ENCODE data around the gene GARIN5A. TPM values are rescaled to one million over a fixed set of nuclear protein-coding genes. Genes with fewer than 3 reads are reported as not detected.
"Not testable (repeated sequence)": the region's sequence is repeated elsewhere in the genome, so short reads cannot be mapped to it uniquely, and the experiment has no call there.

The GARIN5A gene
- total RNA-seq, 1 donor from 2014 or later, result 3.8 TPM

- Histone ChIP-seq H3K4me3 (peak overlapping the region; percentile 98), H3K4me1 (peaks cover 16% of the 10 kb centered on the region), H3K36me3 (peaks cover 31% of the 10 kb centered on the region), H3K9me3 (no peaks in the 10 kb centered on the region), H3K27ac (peak overlapping the region; percentile 86), H3K27me3 (no peaks in the 10 kb centered on the region)
- intact Hi-C loops (cut with DNase I), result no loop called here
- ATAC-seq, result no peak
- DNase-seq, result no peak
- no peak for TF ChIP-seq CTCF (IDR thresholded peaks at IDR 0.05)
These were observed 225 bp upstream of the GARIN5A start for GRCh38 chr19:50476907-50477238.

- Histone ChIP-seq H3K9me3 (no peaks in the 10 kb centered on the region), H3K4me3 (peak overlapping the region; percentile 98), H3K27me3 (no peaks in the 10 kb centered on the region), H3K36me3 (peaks cover 20% of the 10 kb centered on the region), H3K4me1 (peaks cover 16% of the 10 kb centered on the region), H3K27ac (no peak overlapping the region)
- ATAC-seq (no peak), DNase-seq (no peak)
- intact Hi-C loops (cut with DNase I), result no loop called here
- TF ChIP-seq CTCF (IDR thresholded peaks at IDR 0.05), result no peak
These were observed 868 bp downstream of the GARIN5A start for GRCh38 chr19:50475736-50476223.

GRCh38 chr19:50475101-50475568, 1.5 kb downstream of the GARIN5A start:
- no peak for TF ChIP-seq CTCF (IDR thresholded peaks at IDR 0.05)
- H3K36me3 ChIP-seq, result peaks cover 14% of the 10 kb centered on the region
- H3K27ac ChIP-seq, result no peak overlapping the region
- DNase-seq (peak; percentile 62), ATAC-seq (no peak)
- intact Hi-C loops (cut with DNase I), result no loop called here
- H3K27me3 ChIP-seq, result no peaks in the 10 kb centered on the region
- peaks cover 16% of the 10 kb centered on the region for H3K4me1 ChIP-seq
- no peak overlapping the region for H3K4me3 ChIP-seq
- no peaks in the 10 kb centered on the region for H3K9me3 ChIP-seq

- H3K4me1 ChIP-seq, result peaks cover 14% of the 10 kb centered on the region
- H3K9me3 ChIP-seq; H3K27ac ChIP-seq; ATAC-seq; H3K27me3 ChIP-seq; DNase-seq; H3K4me3 ChIP-seq; intact Hi-C loops (cut with DNase I); H3K36me3 ChIP-seq: not testable (repeated sequence)
These were observed 3.3 kb downstream of the GARIN5A start for GRCh38 chr19:50473336-50473735.

GRCh38 chr19:50468818-50469217, 7.8 kb downstream of the GARIN5A start:
- intact Hi-C loops (cut with DNase I), result no loop called here

GRCh38 chr19:50467566-50467965, 9.1 kb downstream of the GARIN5A start:
- no peaks in the 10 kb centered on the region for H3K36me3 ChIP-seq
- no peaks in the 10 kb centered on the region for H3K9me3 ChIP-seq
- no peak overlapping the region for H3K4me3 ChIP-seq
- no peak for ATAC-seq
- no peaks in the 10 kb centered on the region for H3K27me3 ChIP-seq
- intact Hi-C loops (cut with DNase I), result no loop called here
- no peak for DNase-seq
- no peak overlapping the region for H3K27ac ChIP-seq
- no peaks in the 10 kb centered on the region for H3K4me1 ChIP-seq
- TF ChIP-seq CTCF (IDR thresholded peaks at IDR 0.05), result no peak

More at GRCh38 chr19:50468818-50469217, 7.8 kb downstream of the GARIN5A start:
- no peaks in the 10 kb centered on the region for H3K27me3 ChIP-seq
- no peaks in the 10 kb centered on the region for H3K4me1 ChIP-seq
- ATAC-seq, result no peak
- H3K4me3 ChIP-seq, result no peak overlapping the region
- no peak for TF ChIP-seq CTCF (IDR thresholded peaks at IDR 0.05)
- H3K27ac ChIP-seq, result no peak overlapping the region
- no peak for DNase-seq
- no peaks in the 10 kb centered on the region for H3K9me3 ChIP-seq
- H3K36me3 ChIP-seq, result no peaks in the 10 kb centered on the region

Data from upper lobe of right lung (tissue), 1 donor.